ENCODE measurements around the gene RAB27B. TPM values are rescaled to one million over a fixed set of nuclear protein-coding genes. Genes with fewer than 3 reads are reported as not detected.

RAB27B gene
- total RNA-seq, 4 donors from 2014 or later, result 0.34 to 2.5 (median 1.0) TPM

GRCh38 chr18:54822872-54823845 lies 5.1 kb upstream of the RAB27B start:
- Histone ChIP-seq H3K27me3 (no peaks in the 10 kb centered on the region), H3K4me3 (no peak overlapping the region), H3K4me1 (peaks cover 0 to 4% (median 4%) of the 10 kb centered on the region in 4 donors), H3K9me3 (no peaks in the 10 kb centered on the region), H3K36me3 (no peaks in the 10 kb centered on the region), H3K27ac (replicated peaks in 1 of 4) (no peak overlapping the region)
- intact Hi-C loops (cut with DNase I), result no loop called here
- 86% methylated on average over 6 of the region's 6 CpGs for WGBS
- TF ChIP-seq CTCF (IDR thresholded peaks at IDR 0.05) (no peak), EP300 (IDR thresholded peaks at IDR 0.05) (no peak), POLR2AphosphoS5 (IDR thresholded peaks at IDR 0.05) (no peak), POLR2A (IDR thresholded peaks at IDR 0.05; ENCODE audit: low read depth) (no peak)
- no peak for DNase-seq (ENCODE audit: extremely low spot score)

- no peak for TF ChIP-seq POLR2A (IDR thresholded peaks at IDR 0.05; ENCODE audit: low read depth)
- TF ChIP-seq CTCF (IDR thresholded peaks at IDR 0.05), result no peak
- no peak for TF ChIP-seq POLR2AphosphoS5 (IDR thresholded peaks at IDR 0.05)
- no peak for TF ChIP-seq EP300 (IDR thresholded peaks at IDR 0.05)
- 91% methylated on average over 1 of the region's 1 CpG for WGBS
Measured at GRCh38 chr18:54824761-54825160, 3.5 kb upstream of the RAB27B start.

GRCh38 chr18:54825601-54826344 lies 2.5 kb upstream of the RAB27B start:
- no peaks in the 10 kb centered on the region for H3K27me3 ChIP-seq
- H3K9me3 ChIP-seq, result no peaks in the 10 kb centered on the region
- no peak for DNase-seq (ENCODE audit: extremely low spot score)
- no peak for TF ChIP-seq EP300 (IDR thresholded peaks at IDR 0.05)
- no peak for TF ChIP-seq POLR2A (IDR thresholded peaks at IDR 0.05; ENCODE audit: low read depth)
- no peak for TF ChIP-seq CTCF (IDR thresholded peaks at IDR 0.05)
- TF ChIP-seq POLR2AphosphoS5 (IDR thresholded peaks at IDR 0.05), result no peak
- WGBS, result 92% methylated on average over 2 of the region's 2 CpGs
- peaks cover 0 to 15% (median 14%) of the 10 kb centered on the region in 4 donors for H3K4me1 ChIP-seq
- intact Hi-C loops (cut with DNase I), result no loop called here
- H3K4me3 ChIP-seq, result no peak overlapping the region
- no peaks in the 10 kb centered on the region for H3K36me3 ChIP-seq
- H3K27ac ChIP-seq (replicated peaks in 1 of 4), result no peak overlapping the region

More at GRCh38 chr18:54824761-54825160, 3.5 kb upstream of the RAB27B start:
- no peak overlapping the region for H3K27ac ChIP-seq (replicated peaks in 1 of 4)
- H3K27me3 ChIP-seq, result no peaks in the 10 kb centered on the region
- no peak overlapping the region for H3K4me3 ChIP-seq
- H3K9me3 ChIP-seq, result no peaks in the 10 kb centered on the region
- intact Hi-C loops (cut with DNase I), result no loop called here
- peaks cover 0 to 15% (median 14%) of the 10 kb centered on the region in 4 donors for H3K4me1 ChIP-seq
- DNase-seq (ENCODE audit: extremely low spot score), result no peak
- H3K36me3 ChIP-seq, result no peaks in the 10 kb centered on the region

GRCh38 chr18:54828986-54829385 lies 709 bp downstream of the RAB27B start:
- no peak for TF ChIP-seq EP300 (IDR thresholded peaks at IDR 0.05)

GRCh38 chr18:54829856-54830255 lies 1.6 kb downstream of the RAB27B start:
- WGBS, result 100% methylated on average over 1 of the region's 1 CpG
- Histone ChIP-seq H3K9me3 (no peaks in the 10 kb centered on the region), H3K36me3 (no peaks in the 10 kb centered on the region), H3K4me1 (peaks cover 0 to 15% (median 14%) of the 10 kb centered on the region in 4 donors), H3K4me3 (no peak overlapping the region), H3K27me3 (peaks cover 0 to 5% (median 0%) of the 10 kb centered on the region in 4 donors), H3K27ac (replicated peaks in 1 of 4) (no peak overlapping the region)
- no peak for DNase-seq (ENCODE audit: extremely low spot score)
- intact Hi-C loops (cut with DNase I), result no loop called here
- TF ChIP-seq POLR2A (IDR thresholded peaks at IDR 0.05; ENCODE audit: low read depth) (no peak), CTCF (IDR thresholded peaks at IDR 0.05) (no peak), EP300 (IDR thresholded peaks at IDR 0.05) (no peak), POLR2AphosphoS5 (IDR thresholded peaks at IDR 0.05) (no peak)

More at GRCh38 chr18:54828986-54829385, 709 bp downstream of the RAB27B start:
- 33% methylated on average over 2 of the region's 2 CpGs for WGBS
- intact Hi-C loops (cut with DNase I), result no loop called here
- Histone ChIP-seq H3K4me1 (peaks cover 0 to 15% (median 14%) of the 10 kb centered on the region in 4 donors), H3K9me3 (no peaks in the 10 kb centered on the region), H3K4me3 (peak overlapping the region; percentile 51 to 67 (median 52)), H3K36me3 (no peaks in the 10 kb centered on the region), H3K27ac (replicated peaks in 1 of 4) (no peak overlapping the region), H3K27me3 (peaks cover 0 to 5% (median 0%) of the 10 kb centered on the region in 4 donors)
- no peak for DNase-seq (ENCODE audit: extremely low spot score)
